Left kidney (tissue), 2 donors: ENCODE data around the gene SDK2. TPM values are rescaled to one million over a fixed set of nuclear protein-coding genes. Genes with fewer than 3 reads are reported as not detected.

Source experiments
- DNase-seq: peaks from one replicate; pipeline ENCODE4 v3.0.0-alpha.2; 2013
- polyA plus RNA-seq: library from polyadenylated mRNA; unstranded; fragments of 120-200 nt; gene quantifications from one replicate; pipeline ENCODE4 v1.2.1, GENCODE V29; 2013; ENCODE audit not compliant: insufficient read length

Gene SDK2
- polyA plus RNA-seq, 1 donor, result 9.3 TPM

DNA sequence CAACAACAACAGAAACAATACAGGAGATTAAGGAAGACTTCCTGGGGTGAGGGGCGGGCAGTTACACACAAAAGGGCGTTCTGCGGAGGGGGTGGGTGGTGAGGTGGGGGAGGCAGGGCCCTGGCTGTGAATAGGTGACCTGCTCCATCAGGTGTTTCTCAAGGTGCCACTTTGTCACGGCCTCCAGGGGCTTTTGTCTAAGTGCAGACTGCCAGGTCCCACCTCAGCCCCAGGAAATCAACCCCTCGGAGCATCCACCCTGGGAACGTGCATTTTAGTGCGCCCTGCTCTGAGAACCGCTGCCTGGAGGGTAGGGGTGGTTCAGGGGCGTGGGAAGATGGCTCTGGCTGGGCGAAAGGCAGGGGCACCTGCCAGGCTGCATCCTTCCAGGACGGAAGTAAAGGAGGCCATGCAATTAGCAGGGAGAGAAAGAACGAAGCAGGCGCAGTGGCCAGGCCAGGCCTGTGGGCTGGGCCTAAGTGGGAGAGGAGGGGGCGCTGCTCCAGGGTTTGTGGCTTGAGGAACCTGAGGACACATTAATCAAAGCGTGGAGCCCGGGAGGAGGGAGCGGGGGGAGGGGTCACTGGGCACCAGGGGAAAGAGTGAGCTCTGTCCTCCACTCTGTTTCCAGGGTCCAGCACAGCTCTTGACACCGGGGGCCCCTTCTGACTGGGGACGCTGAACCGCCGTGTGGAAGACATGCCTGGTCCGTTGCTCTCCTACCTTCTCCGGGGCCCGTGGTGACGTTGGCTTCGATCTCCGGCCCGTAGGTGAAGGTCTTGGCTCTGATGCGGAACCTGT lies 283.1 kb downstream of the SDK2 start:
- DNase-seq, result peak; percentile 75

DNA sequence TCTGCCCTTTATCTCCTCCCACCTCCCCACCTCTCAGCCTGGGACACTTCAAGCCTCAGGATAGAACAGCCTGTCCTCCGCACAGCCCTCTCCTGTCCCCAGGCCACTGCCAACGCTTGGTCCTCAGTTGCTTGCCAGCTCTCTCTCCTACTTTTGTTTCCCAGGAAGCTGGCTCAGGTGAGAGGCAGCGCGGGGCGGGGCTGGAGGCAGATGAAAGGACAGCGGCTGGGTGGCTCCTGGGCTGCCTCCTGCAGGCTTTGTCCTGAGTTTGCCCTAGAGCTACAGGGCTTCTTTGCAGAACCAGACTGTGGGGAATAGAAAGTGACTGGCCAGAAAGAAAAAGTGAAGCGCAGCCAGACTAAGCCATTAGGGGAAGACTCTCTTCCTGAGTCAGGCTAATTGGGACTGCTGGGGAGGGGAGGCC lies 284.2 kb downstream of the SDK2 start:
- no peak for DNase-seq

DNA sequence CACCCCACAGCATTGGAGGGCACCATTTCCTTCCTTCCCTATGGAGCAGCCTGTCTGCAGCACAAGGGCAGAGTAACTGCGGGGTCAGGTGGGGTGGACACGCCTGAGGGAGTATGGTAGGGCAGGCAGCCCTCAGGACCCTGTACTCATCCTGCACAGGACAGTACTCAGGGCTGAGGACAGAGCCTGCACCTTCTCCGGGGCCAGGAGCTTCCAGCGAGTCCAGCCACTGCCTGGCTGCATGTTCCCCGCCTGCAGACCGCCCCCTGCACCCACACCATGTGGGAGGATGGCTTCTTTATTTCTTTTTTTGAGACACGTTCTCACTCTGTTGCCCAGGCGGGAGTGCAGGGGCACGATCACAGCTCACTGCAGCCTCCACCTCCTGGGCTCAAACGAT lies 284.9 kb downstream of the SDK2 start:
- DNase-seq, result no peak

DNA sequence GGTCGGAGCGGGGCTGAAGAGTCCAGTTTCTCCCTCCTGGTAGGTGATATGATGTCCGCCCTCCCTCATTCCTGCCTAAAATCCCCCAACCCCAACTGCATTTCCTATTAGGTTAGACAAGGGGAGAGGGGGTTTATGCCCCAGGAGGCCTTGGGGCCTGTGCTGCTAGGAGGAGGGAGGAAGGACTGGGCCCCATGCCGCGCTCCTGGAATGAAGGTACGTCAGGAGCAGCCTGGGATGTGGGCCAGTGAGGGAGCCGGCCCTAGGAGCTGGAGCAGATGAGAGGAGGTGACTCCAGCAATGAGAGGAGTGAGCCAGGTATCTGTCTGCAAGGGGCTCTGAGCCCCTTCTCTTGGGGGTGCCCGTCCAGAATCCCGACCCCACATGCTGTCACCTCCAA lies 285.6 kb downstream of the SDK2 start:
- DNase-seq, result no peak

DNA sequence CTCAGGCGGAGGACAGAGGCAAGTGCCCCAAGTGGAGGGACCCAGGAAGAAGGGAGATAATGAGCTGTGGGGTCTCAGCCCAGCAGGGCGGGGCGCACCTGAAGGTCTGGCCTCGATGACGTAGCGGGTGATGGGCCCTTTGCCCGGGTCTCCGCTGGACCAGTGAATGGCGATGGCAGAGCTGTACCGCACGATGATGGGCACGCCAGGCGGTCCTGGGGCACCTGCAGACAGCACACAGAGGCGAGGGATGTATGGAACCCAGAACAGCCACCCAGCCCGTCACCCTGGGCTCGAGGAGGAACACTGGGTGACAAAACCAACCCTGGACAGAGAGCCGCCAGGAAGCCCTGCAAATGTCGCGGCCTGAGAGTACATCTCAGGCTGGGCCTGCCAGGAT lies 286.3 kb downstream of the SDK2 start:
- no peak for DNase-seq

DNA sequence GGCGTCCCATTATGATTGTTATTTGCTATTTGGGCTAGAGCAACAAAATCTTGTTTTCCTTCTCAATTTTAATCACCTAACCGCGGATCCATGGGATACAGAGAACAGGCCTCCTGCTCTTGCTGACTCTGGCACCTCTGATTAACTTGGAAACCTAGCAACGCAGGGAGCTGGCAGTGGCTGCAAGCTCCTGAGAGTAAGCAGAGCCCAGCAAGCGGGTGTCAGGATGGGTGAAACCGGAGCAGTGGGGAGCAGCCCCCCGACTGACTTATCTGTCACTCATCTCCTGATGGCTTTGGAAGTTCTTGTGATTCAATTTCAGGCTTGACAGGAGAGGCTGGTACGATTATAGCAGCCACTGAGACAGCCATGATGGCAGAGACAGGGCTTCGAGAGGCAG lies 286.9 kb downstream of the SDK2 start:
- DNase-seq, result no peak

DNA sequence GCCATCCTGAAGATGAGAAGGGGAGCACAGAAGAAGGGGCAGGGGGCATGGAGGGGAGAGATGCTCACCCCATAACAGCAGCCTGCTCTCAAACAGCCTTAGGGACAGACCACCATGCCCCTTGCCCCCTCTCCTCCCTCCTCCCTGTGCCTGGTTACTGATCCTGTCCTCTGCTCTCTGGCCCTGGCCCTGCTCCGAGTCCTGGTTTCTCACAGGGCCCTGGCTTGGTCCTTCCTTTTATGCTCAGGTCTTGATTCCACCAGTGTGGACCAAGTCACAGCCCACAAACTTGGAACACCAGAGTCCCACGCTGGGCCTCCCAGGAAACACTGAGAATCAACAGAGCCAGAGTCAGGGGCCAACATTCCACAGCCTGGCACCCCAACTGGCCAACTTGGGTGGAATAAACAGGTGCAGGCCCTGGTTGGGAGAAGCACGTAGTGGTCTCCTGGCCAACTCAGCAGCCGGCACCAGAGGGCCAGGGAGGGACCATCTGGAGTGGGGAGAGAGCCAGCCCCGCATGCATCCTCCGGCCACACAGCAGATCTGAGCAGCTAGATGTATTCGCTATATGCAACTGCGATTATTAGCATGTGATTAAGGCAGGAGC lies 287.6 kb downstream of the SDK2 start:
- DNase-seq, result no peak

DNA sequence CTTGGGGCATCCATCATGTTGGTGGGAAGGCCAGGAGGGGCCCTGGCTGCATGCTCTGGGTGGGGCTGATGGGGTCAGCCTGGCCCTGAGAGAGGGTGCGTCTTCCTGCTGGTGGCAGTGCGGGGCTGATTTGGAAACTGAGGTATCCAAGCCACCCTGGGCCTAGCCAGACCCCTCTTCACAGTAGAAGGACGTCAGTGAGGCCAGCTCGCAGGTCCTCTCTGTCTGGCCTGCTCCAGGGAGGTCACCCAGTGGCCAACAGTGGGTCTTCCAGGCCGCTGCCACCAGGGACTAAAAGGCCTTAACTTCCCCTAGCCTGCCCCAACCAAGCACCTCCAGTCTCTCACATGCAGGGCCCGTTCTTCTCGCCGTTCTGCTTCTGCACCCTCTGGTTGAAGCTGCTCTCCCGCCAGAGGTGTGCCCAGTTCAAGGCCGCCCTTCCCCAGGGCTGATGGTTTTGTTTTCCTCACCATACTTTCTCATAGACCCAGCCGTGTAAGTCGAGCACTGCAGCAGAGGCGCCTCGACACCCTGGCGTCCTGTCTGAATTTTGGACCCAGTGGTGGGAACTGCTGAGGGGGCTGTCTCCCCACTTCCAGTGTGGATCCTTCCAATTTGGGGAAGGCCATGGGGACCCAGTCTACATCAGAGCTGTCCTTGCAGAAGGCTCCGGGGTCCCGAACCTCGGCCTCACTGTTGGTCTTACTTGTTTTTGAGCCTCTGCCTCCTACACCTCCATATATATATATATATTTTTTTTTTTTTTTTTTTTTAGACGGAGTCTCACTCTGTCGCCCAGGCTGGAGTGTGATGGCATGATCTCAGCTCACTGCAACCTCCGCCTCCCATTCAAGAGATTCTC lies 289.6 kb downstream of the SDK2 start:
- DNase-seq, result no peak

DNA sequence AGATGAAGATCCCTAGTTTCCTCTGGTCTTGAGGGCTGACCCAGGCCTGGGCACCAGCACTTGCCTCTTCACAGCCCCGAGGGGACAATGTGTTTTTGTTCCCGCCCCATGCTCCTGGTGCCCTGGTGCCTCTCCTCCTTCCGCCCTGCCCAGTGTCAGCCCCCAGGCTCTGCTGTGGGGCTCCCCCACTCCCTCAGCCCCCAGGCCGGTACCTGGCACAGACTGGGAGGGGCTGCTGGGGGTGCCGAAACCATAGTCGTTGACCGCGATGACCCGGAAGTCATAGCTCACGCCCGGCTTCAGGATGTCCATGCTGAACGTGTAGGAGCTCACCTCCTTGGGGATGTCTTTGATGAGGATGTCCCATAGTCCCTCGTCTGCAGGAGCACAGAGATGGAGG lies 292.0 kb downstream of the SDK2 start:
- DNase-seq, result no peak

DNA sequence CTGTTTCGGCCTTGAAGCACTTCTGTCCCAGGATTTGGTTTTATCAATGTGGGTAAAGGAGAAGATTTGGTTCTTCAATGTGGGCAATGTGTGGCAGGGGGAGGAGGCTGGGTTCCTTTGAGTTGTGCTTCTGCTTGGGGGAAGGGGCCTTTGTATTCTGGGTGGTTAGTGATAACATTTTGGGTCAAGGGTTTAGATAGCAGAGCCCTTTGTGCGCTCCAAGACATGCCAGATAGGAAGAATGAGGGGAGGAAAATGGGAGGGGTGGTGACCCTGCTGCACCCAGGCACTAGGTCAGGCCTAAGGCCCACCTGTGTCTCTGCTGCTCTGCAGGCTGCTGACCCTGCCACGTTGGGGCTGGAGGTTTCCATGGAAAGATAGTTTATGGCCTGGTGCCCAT lies 292.5 kb downstream of the SDK2 start:
- no peak for DNase-seq

DNA sequence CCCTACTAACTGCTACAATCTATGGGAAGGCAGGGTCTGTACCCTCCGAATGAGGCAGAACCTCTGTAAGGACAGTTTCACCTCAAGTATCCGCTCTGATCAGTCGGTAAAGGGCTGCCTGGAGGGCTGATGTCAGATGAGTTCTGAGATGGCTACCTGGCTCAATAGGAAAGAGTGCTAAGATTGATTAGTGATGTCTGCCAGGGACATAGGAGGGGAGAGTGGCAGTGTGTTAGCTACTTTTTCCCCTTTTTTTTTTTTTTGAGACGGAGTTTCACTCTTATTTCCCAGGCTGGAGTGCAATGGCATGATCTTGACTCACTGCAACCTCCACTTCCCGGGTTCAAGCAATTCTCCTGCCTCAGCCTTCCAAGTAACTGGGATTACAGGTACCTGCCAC lies 293.4 kb downstream of the SDK2 start:
- no peak for DNase-seq

DNA sequence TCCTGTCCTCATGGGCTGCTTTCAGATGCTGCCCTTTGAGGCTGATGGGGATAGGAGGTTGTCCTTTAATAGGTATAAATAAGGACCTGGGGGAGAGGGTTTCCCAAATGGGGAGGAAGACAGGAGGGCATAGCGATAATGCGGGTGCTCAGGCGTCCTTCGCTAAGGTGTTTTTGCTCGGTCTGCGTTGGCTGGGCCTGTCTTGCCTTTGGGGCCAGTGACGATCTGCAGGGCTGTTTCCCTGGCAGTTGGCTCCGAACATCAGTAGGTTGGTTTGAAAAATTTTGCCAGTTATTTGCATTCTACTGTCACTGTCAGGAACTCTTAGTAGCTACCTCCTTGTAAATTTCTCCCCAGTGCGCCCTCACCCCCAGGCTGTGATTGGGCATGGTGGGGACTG lies 294.6 kb downstream of the SDK2 start:
- DNase-seq, result no peak

DNA sequence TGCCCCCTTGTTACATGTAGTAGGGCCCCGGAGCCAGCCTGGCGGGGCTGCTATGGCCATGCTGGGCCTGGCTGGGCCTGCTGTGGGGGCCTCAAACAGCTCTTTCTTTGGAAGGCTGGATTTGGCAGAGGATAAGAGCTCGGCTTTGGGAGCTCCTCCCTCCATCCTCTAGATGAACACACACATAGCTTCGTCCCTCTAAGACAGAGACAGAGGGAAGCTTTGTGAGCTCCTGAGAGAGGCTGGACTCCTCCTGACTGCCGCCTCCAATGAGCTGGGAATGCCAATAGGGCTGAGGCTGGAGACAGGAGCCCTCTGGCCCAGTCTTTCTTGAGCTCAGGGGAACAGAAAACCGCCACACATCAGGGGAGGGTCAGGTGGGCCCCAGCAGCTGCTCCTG lies 295.1 kb downstream of the SDK2 start:
- no peak for DNase-seq

DNA sequence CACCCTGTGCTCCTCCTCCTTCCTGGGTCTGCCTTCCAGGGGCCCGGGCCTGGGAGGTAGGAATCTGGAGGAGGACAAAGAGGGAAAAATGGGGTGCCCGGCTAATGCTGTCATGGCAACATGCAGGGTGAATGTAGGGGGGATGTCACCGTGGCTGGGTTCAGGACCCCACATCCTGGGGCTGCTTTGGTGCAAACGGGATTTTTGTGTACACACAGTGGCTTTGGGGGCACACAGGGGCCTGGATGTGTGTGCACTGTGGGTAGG lies 295.5 kb downstream of the SDK2 start:
- DNase-seq, result no peak

DNA sequence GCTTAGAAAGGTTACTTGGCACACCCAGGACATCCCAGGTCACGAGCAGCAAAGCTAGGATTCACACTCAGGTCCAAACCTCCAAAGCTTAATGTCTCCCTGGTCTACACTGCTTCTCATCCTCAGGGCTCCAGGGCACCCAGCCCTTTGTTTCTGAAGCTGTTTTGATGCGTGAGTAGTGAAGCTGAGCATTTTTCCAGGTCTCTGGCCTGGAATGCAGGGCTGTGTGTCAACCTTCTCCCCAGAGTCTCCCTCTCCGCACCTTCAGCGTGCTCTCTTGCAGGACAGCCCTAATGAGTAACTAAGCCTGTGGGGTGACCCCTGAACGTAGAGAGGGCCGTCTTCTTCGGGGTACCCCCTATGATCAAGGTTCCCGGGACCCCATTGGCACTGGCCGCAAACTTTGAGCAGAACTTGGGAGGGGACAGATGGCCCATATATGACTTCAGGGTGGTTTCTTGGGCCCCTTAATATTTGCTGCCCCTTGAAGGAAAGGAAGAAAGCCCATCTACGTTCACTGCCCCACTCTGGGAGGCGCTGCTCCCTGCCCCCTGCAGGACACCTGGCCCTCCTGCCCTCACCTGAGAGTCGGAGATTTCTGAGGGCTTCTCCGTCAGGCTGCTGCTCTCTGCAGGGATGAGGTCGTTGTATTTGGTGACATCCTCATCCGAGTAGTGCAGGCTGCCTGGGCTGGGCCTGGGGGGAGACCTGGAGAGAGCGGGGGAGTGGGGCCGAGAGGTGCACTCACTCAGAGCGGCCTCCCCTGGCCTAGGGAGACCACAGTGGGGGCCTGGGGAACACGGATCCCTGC lies 296.0 kb downstream of the SDK2 start:
- DNase-seq, result no peak

DNA sequence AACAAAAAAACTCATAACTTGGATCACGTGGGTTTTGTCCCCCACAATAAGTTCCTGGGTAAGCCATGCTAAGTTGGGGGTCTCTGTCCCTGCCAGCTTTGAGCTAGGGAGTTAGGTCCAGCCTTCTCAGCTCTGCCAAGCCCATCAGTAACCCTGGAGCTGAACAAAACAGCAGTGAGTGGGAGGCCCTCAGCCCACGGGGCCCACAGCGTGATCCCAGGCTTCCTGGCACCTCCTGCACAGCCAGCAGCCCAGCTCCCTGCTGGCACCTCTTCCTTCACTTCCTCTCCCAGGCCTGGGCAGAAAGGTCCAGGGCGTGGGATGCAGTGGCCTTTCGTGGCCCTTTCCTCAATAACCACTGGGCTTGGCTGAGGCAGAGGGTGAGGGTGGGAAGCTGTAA lies 296.9 kb downstream of the SDK2 start:
- no peak for DNase-seq

DNA sequence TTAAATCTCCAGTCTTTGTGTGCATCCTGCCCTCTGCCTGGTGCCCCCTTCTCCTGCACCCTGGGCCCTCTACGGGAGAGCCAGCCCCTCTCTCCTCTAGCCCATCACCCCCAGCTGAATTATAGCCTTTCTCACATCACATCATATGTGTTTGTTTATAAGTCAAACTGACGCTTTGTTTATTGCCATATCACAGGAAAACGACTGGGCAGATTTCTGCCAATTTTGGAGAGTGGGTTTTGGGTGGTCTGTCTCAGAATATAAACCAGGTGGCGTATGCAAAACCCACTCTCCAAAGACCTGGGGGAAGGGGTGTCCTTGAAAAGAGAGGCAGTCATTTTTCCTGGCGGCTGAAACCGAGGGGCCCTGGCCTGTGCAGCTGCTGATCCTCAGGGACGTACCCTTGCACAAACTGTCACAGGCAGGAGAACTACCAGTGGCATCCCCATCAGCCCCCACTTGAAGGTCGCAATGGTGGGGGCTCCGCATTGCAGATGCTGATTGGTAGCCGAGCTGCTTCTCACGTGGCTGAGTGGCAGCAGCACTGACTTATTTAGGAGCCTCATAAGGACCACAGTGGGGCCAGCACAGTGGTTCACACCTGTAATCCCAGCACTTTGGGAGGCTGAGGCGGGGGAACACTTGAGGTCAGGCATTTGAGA lies 297.6 kb downstream of the SDK2 start:
- DNase-seq, result no peak

DNA sequence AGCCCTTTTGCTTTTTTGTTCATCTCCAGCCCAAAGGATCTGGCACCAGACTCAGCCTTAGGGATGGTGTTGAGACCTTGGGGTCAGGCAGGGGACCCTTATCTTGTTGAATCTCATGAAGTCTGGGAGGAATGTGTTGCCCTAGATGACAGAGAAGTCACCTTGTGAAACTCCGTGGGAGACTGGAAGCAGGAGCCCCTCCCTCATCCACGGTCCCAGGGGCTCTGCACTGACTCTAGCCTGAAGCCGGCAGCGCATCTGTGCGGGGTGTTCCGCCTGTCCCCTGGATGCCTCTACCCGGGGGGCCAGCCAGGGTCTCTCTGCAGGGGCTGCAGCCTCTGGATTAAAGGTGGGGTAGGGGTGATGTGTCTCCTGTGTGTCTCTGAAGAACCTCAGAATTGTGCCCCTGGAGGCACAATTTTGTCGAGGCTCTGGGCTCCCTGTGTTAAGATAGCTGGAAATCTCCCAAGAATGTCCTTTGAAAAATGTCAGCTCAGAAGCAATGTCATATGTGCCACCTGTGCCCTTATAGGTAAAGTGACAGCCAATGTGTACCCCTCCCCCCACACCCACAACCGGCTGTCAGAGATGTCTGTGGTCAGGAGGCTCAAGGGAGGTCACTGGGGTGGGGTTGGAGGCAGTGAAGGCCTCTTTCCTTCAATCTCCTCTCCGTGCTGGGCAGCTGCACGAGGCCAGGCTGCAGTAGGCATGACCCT lies 300.3 kb downstream of the SDK2 start:
- no peak for DNase-seq

DNA sequence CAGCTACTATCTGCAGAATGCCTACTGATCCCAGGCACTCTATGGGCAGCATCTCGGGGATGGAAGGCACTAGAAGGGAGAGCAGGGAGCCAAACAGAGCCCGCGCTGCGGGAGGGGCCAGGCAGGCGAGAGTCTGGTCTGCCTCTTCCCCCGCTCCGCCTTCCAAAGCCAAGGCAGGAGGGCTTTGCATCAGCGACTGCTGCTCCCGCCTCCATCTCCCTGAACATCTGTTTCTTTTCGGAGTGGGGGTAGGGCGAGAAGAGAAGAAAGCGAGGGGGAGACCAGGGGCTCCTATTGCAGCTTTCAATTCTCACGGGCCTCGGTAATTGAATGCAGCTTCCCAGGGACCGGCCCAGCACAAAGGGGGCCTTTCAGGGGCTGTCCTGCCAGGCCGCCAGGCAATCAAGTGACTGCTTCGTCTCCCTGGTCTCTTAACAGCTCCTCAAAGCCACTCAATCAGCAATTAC lies 301.0 kb downstream of the SDK2 start:
- DNase-seq, result peak; percentile 95

DNA sequence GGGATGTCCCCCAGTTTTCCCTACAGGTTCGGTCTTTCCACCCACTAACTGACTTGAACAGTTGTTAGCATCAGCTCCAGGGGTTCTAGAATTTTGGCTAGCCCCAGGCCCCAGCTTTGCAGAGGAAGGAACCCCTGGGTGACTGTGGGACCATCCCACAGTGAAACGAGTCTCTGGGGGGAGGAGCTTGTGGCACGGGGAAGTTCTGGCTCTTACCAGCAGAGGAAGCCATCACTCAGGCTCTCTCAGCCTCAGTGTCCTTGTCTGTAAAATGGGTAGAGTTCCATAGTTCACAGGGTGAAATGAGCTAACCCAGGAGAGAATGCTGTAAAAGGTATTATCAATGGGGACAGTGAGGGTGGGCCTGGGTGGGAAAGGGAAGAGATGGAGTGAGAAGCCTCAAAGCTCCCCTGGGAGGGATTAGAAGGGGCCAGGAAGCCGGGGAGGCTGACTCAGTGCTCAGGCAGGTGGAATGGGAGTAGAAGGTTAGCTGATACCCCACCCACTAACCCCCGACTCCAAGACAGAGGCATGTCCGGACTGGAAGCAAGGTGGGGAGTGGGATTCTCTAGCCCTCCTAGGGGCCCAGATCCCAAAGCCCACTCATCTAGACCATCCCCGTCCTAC lies 301.6 kb downstream of the SDK2 start:
- DNase-seq, result no peak
